MM.1S (cell line): ENCODE data around the gene XPO1.

Experiments used
- DNase-seq: peaks from one replicate; pipeline ENCODE4 v3.0.0-alpha.2; 2015
- H2AFZ ChIP-seq: fragments of 300-600 bp; sonication (generic); 2 replicates; pipeline ENCODE4 v1.6.0; 2016; ENCODE audit warnings: antibody characterized with exemption, low read length
- H3F3A ChIP-seq: fragments of 300-600 bp; sonication (generic); 2 replicates; pipeline ENCODE4 v1.6.1; 2016; ENCODE audit warnings: mild to moderate bottlenecking, antibody characterized with exemption, low read length, moderate library complexity, mixed read lengths; ENCODE audit not compliant: insufficient read depth
- H3K27ac ChIP-seq: fragments of 300-600 bp; sonication (generic); 2 replicates; pipeline ENCODE4 v1.5.1; 2016; ENCODE audit warnings: mild to moderate bottlenecking, low read length
- H3K27me3 ChIP-seq: fragments of 300-600 bp; sonication (generic); replicated peaks from 2 replicates; pipeline ENCODE4 v1.6.0; 2016; ENCODE audit warnings: low read length; ENCODE audit not compliant: insufficient read depth
- H3K36me3 ChIP-seq: fragments of 300-600 bp; sonication (generic); replicated peaks from 2 replicates; pipeline ENCODE4 v1.6.1; 2016; ENCODE audit warnings: mild to moderate bottlenecking, low read length, mixed read lengths; ENCODE audit not compliant: insufficient read depth
- H3K4me1 ChIP-seq: fragments of 300-600 bp; sonication (generic); 2 replicates; pipeline ENCODE4 v1.6.1; 2016; ENCODE audit warnings: low read length, mixed read lengths
- H3K4me2 ChIP-seq: fragments of 300-600 bp; sonication (generic); 2 replicates; pipeline ENCODE4 v1.6.0; 2016; ENCODE audit warnings: low read depth, low read length
- H3K4me3 ChIP-seq: fragments of 300-600 bp; sonication (generic); 2 replicates; pipeline ENCODE4 v1.5.1; 2016; ENCODE audit warnings: low read length, mixed read lengths
- H3K79me2 ChIP-seq: fragments of 300-600 bp; sonication (generic); 2 replicates; pipeline ENCODE4 v1.6.1; 2016; ENCODE audit warnings: mixed run types, low read length, mixed read lengths
- H3K9ac ChIP-seq: fragments of 300-600 bp; sonication (generic); 2 replicates; pipeline ENCODE4 v1.6.1; 2016; ENCODE audit warnings: low read length, mixed read lengths
- H3K9me2 ChIP-seq: fragments of 300-600 bp; sonication (generic); replicated peaks from 2 replicates; pipeline ENCODE4 v1.6.1; 2016; ENCODE audit warnings: mild to moderate bottlenecking, low read length, mixed read lengths; ENCODE audit not compliant: insufficient read depth
- H3K9me3 ChIP-seq: fragments of 300-600 bp; sonication (generic); replicated peaks from 2 replicates; pipeline ENCODE4 v1.6.1; 2016; ENCODE audit warnings: mild to moderate bottlenecking, low read length, mixed read lengths; ENCODE audit not compliant: insufficient read depth
- H4K20me1 ChIP-seq: fragments of 300-600 bp; sonication (generic); 2 replicates; pipeline ENCODE4 v1.6.1; 2016; ENCODE audit warnings: mild to moderate bottlenecking, low read length, moderate library complexity, mixed read lengths; ENCODE audit not compliant: insufficient read depth
- EZH2 ChIP-seq: fragments of 300-600 bp; sonication (generic); optimal IDR thresholded peaks from 2 replicates; pipeline ENCODE3; 2017; ENCODE audit warnings: low read depth, mild to moderate bottlenecking, antibody characterized with exemption, low read length, mixed read lengths
- EZH2phosphoT487 ChIP-seq: fragments of 300-600 bp; sonication (generic); IDR thresholded peaks from 2 replicates; pipeline ENCODE4 v1.6.1; 2018; ENCODE audit warnings: antibody characterized with exemption, low read length
- TF ChIP-seq, protein P1 (sequence below): fragments of 300-600 bp; sonication (generic); IDR thresholded peaks from 2 replicates; pipeline ENCODE4 v1.5.1; 2016; ENCODE audit warnings: antibody characterized with exemption, low read length, mixed read lengths

The XPO1 gene

DNA sequence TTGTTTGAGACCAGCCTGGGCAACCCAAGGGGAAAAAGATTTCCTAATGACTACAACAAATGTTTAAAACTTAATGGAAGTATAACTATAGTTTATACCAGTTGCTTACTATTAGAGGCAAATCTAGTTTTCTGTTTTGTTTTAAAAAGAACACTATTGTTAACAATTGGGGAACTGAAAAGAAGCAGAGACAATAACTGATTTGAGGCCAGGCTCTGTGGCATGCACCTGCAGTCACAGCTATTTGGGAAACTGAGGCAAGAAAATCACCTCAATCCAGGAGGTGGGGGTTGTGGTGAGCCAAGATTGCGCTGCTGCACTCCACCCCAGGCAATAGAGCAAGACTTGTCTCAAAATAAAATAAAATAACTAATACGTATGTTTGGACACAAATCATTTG is 39.1 kb downstream of the XPO1 start:
- Histone ChIP-seq H3K36me3 (peaks cover 13% of the 10 kb centered on the region; the same call in 1 of the 2 replicates), H3K4me2 (no peak overlapping the region), H3K4me3 (no peak overlapping the region), H3K9me3 (no peaks in the 10 kb centered on the region), H3K9me2 (no peaks in the 10 kb centered on the region), H2AFZ (no peak overlapping the region), H3K9ac (no peak overlapping the region), H3K79me2 (peaks cover 71% of the 10 kb centered on the region), H3K4me1 (no peaks in the 10 kb centered on the region), H3K27me3 (no peaks in the 10 kb centered on the region), H3F3A (peaks cover 5% of the 10 kb centered on the region; the same call in 1 of the 2 replicates), H4K20me1 (peaks cover under 1% of the 10 kb centered on the region; the same call in 1 of the 2 replicates), H3K27ac (no peak overlapping the region)
- DNase-seq: no peak
- TF ChIP-seq EZH2: no peak
- no peak for TF ChIP-seq EZH2phosphoT487
- TF ChIP-seq, protein P1, sequence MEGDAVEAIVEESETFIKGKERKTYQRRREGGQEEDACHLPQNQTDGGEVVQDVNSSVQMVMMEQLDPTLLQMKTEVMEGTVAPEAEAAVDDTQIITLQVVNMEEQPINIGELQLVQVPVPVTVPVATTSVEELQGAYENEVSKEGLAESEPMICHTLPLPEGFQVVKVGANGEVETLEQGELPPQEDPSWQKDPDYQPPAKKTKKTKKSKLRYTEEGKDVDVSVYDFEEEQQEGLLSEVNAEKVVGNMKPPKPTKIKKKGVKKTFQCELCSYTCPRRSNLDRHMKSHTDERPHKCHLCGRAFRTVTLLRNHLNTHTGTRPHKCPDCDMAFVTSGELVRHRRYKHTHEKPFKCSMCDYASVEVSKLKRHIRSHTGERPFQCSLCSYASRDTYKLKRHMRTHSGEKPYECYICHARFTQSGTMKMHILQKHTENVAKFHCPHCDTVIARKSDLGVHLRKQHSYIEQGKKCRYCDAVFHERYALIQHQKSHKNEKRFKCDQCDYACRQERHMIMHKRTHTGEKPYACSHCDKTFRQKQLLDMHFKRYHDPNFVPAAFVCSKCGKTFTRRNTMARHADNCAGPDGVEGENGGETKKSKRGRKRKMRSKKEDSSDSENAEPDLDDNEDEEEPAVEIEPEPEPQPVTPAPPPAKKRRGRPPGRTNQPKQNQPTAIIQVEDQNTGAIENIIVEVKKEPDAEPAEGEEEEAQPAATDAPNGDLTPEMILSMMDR: no peak

DNA sequence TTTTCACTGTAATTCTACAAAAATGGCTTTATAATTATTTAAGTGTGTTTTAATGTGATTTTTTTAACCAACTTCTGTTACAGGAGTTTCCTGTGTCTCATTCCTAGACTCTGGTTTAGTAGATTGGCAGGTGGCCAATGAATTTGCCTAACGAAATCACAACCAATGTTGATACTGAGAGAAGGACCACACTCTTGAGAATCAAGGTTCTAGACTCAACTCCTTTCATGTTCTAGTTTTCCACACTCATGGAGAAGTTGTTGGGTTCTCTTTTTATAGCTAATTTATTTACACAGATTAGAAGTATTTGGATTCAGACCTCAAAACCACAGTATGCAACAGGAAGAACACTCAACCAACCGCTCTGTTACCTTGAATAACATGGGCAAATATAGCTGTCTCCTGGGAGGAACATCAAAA is 44.6 kb downstream of the XPO1 start:
- Histone ChIP-seq H3K9me3 (no peaks in the 10 kb centered on the region), H3K4me3 (no peak overlapping the region), H3K4me2 (no peak overlapping the region), H2AFZ (no peak overlapping the region), H3K9me2 (no peaks in the 10 kb centered on the region), H3F3A (no peaks in the 10 kb centered on the region; the same call in 1 of the 2 replicates), H3K4me1 (no peaks in the 10 kb centered on the region), H4K20me1 (no peaks in the 10 kb centered on the region), H3K36me3 (peaks cover 19% of the 10 kb centered on the region), H3K27ac (no peak overlapping the region), H3K9ac (no peak overlapping the region), H3K79me2 (peaks cover 60% of the 10 kb centered on the region), H3K27me3 (no peaks in the 10 kb centered on the region)
- no peak for DNase-seq
- TF ChIP-seq EZH2phosphoT487 (no peak), EZH2 (no peak)
- TF ChIP-seq, protein P1: no peak

DNA sequence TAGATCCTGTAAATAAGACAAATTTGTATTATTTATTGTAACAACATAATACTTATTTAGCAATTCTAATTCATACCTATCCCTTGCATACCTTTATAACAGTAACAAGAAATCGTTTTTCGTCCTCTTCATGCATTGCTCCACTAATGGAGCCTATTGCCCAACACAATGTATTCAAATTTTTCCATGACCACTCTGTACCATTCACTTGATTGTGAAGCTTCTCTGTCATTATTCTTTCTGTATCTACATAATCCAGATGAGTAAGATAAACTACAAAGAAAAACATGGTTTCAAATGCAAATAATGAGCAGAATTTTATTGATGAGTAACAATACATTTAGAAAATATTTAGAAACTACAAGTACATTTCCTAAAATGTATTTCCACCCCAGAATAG is 45.7 kb downstream of the XPO1 start:
- H3K9me2 ChIP-seq: no peaks in the 10 kb centered on the region
- no peaks in the 10 kb centered on the region for H3K27me3 ChIP-seq
- no peak overlapping the region for H3K9ac ChIP-seq
- TF ChIP-seq, protein P1: no peak
- TF ChIP-seq EZH2phosphoT487: no peak
- TF ChIP-seq EZH2: no peak
- no peaks in the 10 kb centered on the region; the same call in 1 of the 2 replicates for H3F3A ChIP-seq
- no peak overlapping the region for H3K4me3 ChIP-seq
- H3K9me3 ChIP-seq: no peaks in the 10 kb centered on the region
- H3K4me2 ChIP-seq: no peak overlapping the region
- peaks cover 61% of the 10 kb centered on the region for H3K79me2 ChIP-seq
- H3K27ac ChIP-seq: no peak overlapping the region
- no peak overlapping the region for H2AFZ ChIP-seq
- no peak for DNase-seq
- H3K4me1 ChIP-seq: no peaks in the 10 kb centered on the region
- peaks cover 26% of the 10 kb centered on the region for H3K36me3 ChIP-seq
- H4K20me1 ChIP-seq: no peaks in the 10 kb centered on the region
